ENCODE data around the gene AP5Z1.

The AP5Z1 gene, protein sequence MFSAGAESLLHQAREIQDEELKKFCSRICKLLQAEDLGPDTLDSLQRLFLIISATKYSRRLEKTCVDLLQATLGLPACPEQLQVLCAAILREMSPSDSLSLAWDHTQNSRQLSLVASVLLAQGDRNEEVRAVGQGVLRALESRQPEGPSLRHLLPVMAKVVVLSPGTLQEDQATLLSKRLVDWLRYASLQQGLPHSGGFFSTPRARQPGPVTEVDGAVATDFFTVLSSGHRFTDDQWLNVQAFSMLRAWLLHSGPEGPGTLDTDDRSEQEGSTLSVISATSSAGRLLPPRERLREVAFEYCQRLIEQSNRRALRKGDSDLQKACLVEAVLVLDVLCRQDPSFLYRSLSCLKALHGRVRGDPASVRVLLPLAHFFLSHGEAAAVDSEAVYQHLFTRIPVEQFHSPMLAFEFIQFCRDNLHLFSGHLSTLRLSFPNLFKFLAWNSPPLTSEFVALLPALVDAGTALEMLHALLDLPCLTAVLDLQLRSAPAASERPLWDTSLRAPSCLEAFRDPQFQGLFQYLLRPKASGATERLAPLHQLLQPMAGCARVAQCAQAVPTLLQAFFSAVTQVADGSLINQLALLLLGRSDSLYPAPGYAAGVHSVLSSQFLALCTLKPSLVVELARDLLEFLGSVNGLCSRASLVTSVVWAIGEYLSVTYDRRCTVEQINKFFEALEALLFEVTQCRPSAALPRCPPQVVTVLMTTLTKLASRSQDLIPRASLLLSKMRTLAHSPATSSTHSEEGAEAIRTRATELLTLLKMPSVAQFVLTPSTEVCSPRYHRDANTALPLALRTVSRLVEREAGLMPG

DNA sequence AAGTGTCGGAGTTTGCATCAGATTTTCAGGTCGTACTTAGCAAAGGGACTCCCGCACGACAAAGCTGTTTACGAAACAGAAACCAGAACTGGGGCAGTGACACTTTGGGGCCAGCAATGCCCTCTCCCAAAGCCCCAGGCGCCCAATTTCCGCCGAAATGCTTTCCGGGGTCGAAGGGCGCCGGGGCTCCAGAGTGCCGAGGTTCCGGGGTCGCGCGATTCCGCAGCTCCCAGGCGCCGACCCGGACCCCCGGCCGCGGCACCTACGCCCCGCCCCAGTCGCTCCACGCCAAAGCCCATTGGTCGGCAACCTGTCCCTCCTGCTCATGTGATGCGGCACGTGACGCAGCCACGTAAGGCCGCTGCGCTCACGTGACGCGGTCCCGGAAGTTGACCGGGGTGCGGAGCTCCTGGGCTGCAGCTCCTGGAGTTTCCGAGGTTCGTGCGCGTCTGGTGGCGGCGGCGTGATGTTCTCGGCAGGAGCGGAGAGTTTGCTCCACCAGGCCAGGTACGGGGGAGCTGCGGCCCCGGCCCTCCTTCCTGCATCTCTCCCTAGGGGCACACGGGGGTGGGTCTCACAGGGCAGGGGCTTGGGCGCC is at the start of gene AP5Z1:
Gene AP5Z1 (plus strand): TSS at position 374 of the 598 bp plus-strand sequence. CDS start 93 bp downstream, at position 467.
- no peaks in the 10 kb centered on the region for H3K27me3 ChIP-seq (ENCODE audit: insufficient read depth, low read length)
- peaks cover 18% of the 10 kb centered on the region for H3K4me1 ChIP-seq (ENCODE audit: insufficient read depth, low read length)
- peak within 1 kb of the TSS; percentile 82 for H3K4me3 ChIP-seq (ENCODE audit: low read length)
- no peaks in the 10 kb centered on the region for H3K9me3 ChIP-seq (ENCODE audit: low read length)
- peak within 1 kb of the TSS; percentile 48 for H2AFZ ChIP-seq (ENCODE audit: low read depth, low read length)
- peaks cover 3% of the 10 kb centered on the region for H3K36me3 ChIP-seq (ENCODE audit: insufficient read depth, low read length)

GRCh38 chr7:4725850-4726450 is 49.5 kb upstream of the AP5Z1 start:
- Histone ChIP-seq H3K4me3 (ENCODE audit: low read length) (no peak overlapping the region), H3K9me3 (ENCODE audit: low read length) (no peaks in the 10 kb centered on the region), H3K27me3 (ENCODE audit: insufficient read depth, low read length) (no peaks in the 10 kb centered on the region), H3K4me1 (ENCODE audit: insufficient read depth, low read length) (peaks cover 20% of the 10 kb centered on the region), H3K36me3 (ENCODE audit: insufficient read depth, low read length) (peaks cover 17% of the 10 kb centered on the region), H2AFZ (ENCODE audit: low read depth, low read length) (no peak overlapping the region)

GRCh38 chr7:4726566-4726965 is 48.9 kb upstream of the AP5Z1 start:
- Histone ChIP-seq H2AFZ (ENCODE audit: low read depth, low read length) (no peak overlapping the region), H3K9me3 (ENCODE audit: low read length) (no peaks in the 10 kb centered on the region), H3K36me3 (ENCODE audit: insufficient read depth, low read length) (peaks cover 17% of the 10 kb centered on the region), H3K4me1 (ENCODE audit: insufficient read depth, low read length) (peaks cover 20% of the 10 kb centered on the region), H3K4me3 (ENCODE audit: low read length) (no peak overlapping the region), H3K27me3 (ENCODE audit: insufficient read depth, low read length) (no peaks in the 10 kb centered on the region)

- Histone ChIP-seq H3K4me1 (ENCODE audit: insufficient read depth, low read length) (peaks cover 20% of the 10 kb centered on the region), H3K36me3 (ENCODE audit: insufficient read depth, low read length) (peaks cover 15% of the 10 kb centered on the region), H3K9me3 (ENCODE audit: low read length) (no peaks in the 10 kb centered on the region), H3K4me3 (ENCODE audit: low read length) (no peak overlapping the region), H3K27me3 (ENCODE audit: insufficient read depth, low read length) (no peaks in the 10 kb centered on the region), H2AFZ (ENCODE audit: low read depth, low read length) (no peak overlapping the region)
Measured at GRCh38 chr7:4727914-4728705, 47.3 kb upstream of the AP5Z1 start.

DNA sequence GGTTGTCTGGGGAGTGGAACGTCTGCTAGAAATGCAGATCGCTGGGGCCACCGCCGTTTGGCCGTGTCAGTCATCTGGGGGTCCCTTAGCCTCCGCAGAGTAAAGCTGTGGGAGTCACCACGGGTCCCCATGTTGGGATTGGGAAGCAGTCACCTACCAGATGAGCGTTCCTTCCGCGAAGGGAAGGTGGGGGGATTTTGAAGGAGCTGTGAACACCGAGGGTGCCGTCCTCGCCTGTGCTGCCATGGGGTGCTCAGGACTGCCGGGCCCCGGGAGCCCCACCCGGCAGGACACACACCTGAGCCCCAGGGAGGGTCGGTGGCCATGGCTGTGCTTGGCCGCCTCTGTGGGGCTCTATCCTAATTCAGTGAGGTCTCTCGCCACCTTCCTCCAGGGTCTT is 46.2 kb upstream of the AP5Z1 start:
- peaks cover 18% of the 10 kb centered on the region for H3K36me3 ChIP-seq (ENCODE audit: insufficient read depth, low read length)
- H3K27me3 ChIP-seq (ENCODE audit: insufficient read depth, low read length) = no peaks in the 10 kb centered on the region
- H3K9me3 ChIP-seq (ENCODE audit: low read length) = no peaks in the 10 kb centered on the region
- no peak overlapping the region for H2AFZ ChIP-seq (ENCODE audit: low read depth, low read length)
- H3K4me3 ChIP-seq (ENCODE audit: low read length) = no peak overlapping the region
- peaks cover 16% of the 10 kb centered on the region for H3K4me1 ChIP-seq (ENCODE audit: insufficient read depth, low read length)

- Histone ChIP-seq H3K27me3 (ENCODE audit: insufficient read depth, low read length) (no peaks in the 10 kb centered on the region), H3K4me1 (ENCODE audit: insufficient read depth, low read length) (peaks cover 6% of the 10 kb centered on the region), H3K4me3 (ENCODE audit: low read length) (no peak overlapping the region), H3K36me3 (ENCODE audit: insufficient read depth, low read length) (peaks cover 18% of the 10 kb centered on the region), H2AFZ (ENCODE audit: low read depth, low read length) (no peak overlapping the region), H3K9me3 (ENCODE audit: low read length) (no peaks in the 10 kb centered on the region)
Measured at GRCh38 chr7:4730276-4730675, 45.1 kb upstream of the AP5Z1 start.

DNA sequence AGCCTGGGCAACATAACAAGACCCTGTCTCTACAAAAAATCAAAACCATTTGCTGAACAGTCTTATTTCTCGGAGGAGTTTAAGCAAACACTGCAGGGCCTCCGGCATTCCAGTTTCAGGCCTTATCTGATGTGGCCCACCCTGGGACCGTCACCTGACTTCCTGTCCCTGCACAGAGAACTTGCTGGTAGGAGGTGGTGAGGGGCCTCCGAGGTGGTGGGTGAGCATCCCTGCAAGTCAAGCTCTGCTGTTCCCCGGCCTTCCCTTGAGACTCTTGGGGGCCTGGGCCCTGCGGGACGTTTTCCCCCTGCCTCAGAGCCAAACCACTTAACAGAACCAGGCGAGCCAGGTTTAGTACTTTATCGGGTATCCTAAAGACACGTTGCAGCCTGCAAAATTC is 44.5 kb upstream of the AP5Z1 start:
- Histone ChIP-seq H3K36me3 (ENCODE audit: insufficient read depth, low read length) (peaks cover 18% of the 10 kb centered on the region), H3K9me3 (ENCODE audit: low read length) (no peaks in the 10 kb centered on the region), H3K4me1 (ENCODE audit: insufficient read depth, low read length) (no peaks in the 10 kb centered on the region), H2AFZ (ENCODE audit: low read depth, low read length) (no peak overlapping the region), H3K27me3 (ENCODE audit: insufficient read depth, low read length) (no peaks in the 10 kb centered on the region), H3K4me3 (ENCODE audit: low read length) (no peak overlapping the region)

- H3K4me1 ChIP-seq (ENCODE audit: insufficient read depth, low read length) = no peaks in the 10 kb centered on the region
- no peak overlapping the region for H2AFZ ChIP-seq (ENCODE audit: low read depth, low read length)
- H3K36me3 ChIP-seq (ENCODE audit: insufficient read depth, low read length) = peaks cover 18% of the 10 kb centered on the region
- H3K9me3 ChIP-seq (ENCODE audit: low read length) = no peaks in the 10 kb centered on the region
- H3K27me3 ChIP-seq (ENCODE audit: insufficient read depth, low read length) = no peaks in the 10 kb centered on the region
- no peak overlapping the region for H3K4me3 ChIP-seq (ENCODE audit: low read length)
Measured at GRCh38 chr7:4731803-4732202, 43.6 kb upstream of the AP5Z1 start.

GRCh38 chr7:4733936-4734528 is 41.4 kb upstream of the AP5Z1 start:
- no peaks in the 10 kb centered on the region for H3K9me3 ChIP-seq (ENCODE audit: low read length)
- H3K4me3 ChIP-seq (ENCODE audit: low read length) = no peak overlapping the region
- peaks cover 7% of the 10 kb centered on the region for H3K4me1 ChIP-seq (ENCODE audit: insufficient read depth, low read length)
- H2AFZ ChIP-seq (ENCODE audit: low read depth, low read length) = no peak overlapping the region
- peaks cover 15% of the 10 kb centered on the region for H3K36me3 ChIP-seq (ENCODE audit: insufficient read depth, low read length)
- H3K27me3 ChIP-seq (ENCODE audit: insufficient read depth, low read length) = no peaks in the 10 kb centered on the region

- Histone ChIP-seq H3K4me3 (ENCODE audit: low read length) (no peak overlapping the region), H3K27me3 (ENCODE audit: insufficient read depth, low read length) (no peaks in the 10 kb centered on the region), H3K4me1 (ENCODE audit: insufficient read depth, low read length) (peaks cover 13% of the 10 kb centered on the region), H3K36me3 (ENCODE audit: insufficient read depth, low read length) (peaks cover 15% of the 10 kb centered on the region), H3K9me3 (ENCODE audit: low read length) (no peaks in the 10 kb centered on the region), H2AFZ (ENCODE audit: low read depth, low read length) (no peak overlapping the region)
Measured at GRCh38 chr7:4734587-4735345, 40.7 kb upstream of the AP5Z1 start.

GRCh38 chr7:4737300-4737699 is 38.1 kb upstream of the AP5Z1 start:
- Histone ChIP-seq H3K9me3 (ENCODE audit: low read length) (no peaks in the 10 kb centered on the region), H3K4me1 (ENCODE audit: insufficient read depth, low read length) (peaks cover 13% of the 10 kb centered on the region), H3K27me3 (ENCODE audit: insufficient read depth, low read length) (no peaks in the 10 kb centered on the region), H2AFZ (ENCODE audit: low read depth, low read length) (no peak overlapping the region), H3K4me3 (ENCODE audit: low read length) (no peak overlapping the region), H3K36me3 (ENCODE audit: insufficient read depth, low read length) (peaks cover 21% of the 10 kb centered on the region)

All from neuron (in vitro differentiated cells).